Muscle layer of duodenum (tissue), 2 donors: ENCODE measurements around the gene RGS4.

Experiments
- H3K27ac ChIP-seq: one replicate; pipeline ENCODE4 v1.7.0; 2013; ENCODE audit warnings: mild to moderate bottlenecking, low read length
- H3K27me3 ChIP-seq: one replicate; pipeline ENCODE4 v1.7.0; 2013; ENCODE audit warnings: low read depth, mild to moderate bottlenecking, control low read depth, low read length
- H3K36me3 ChIP-seq, 2 donors: one replicate each; pipeline ENCODE4 v1.7.0; 2013; ENCODE audit warnings: low read length in 2 of 2, control low read depth in 1 of 2, mild to moderate bottlenecking in 1 of 2; ENCODE audit not compliant: insufficient read depth in 2 of 2, control insufficient read depth in 1 of 2
- H3K4me1 ChIP-seq, 2 donors: one replicate each; pipeline ENCODE4 v1.7.0; 2013; ENCODE audit warnings: low read length in 2 of 2, mild to moderate bottlenecking in 2 of 2, control low read depth in 1 of 2, moderate library complexity in 1 of 2; ENCODE audit not compliant: insufficient read depth in 2 of 2, control insufficient read depth in 1 of 2
- H3K4me3 ChIP-seq, 2 donors: one replicate each; pipeline ENCODE4 v1.7.0; 2013; ENCODE audit warnings: low read length in 2 of 2, low read depth in 1 of 2, mild to moderate bottlenecking in 1 of 2
- H3K9me3 ChIP-seq, 2 donors: one replicate each; pipeline ENCODE4 v1.7.0; 2013; ENCODE audit warnings: low read length in 2 of 2, control low read depth in 1 of 2, mild to moderate bottlenecking in 1 of 2; ENCODE audit not compliant: control insufficient read depth in 1 of 2
- donor health status: healthy.

The RGS4 gene

DNA sequence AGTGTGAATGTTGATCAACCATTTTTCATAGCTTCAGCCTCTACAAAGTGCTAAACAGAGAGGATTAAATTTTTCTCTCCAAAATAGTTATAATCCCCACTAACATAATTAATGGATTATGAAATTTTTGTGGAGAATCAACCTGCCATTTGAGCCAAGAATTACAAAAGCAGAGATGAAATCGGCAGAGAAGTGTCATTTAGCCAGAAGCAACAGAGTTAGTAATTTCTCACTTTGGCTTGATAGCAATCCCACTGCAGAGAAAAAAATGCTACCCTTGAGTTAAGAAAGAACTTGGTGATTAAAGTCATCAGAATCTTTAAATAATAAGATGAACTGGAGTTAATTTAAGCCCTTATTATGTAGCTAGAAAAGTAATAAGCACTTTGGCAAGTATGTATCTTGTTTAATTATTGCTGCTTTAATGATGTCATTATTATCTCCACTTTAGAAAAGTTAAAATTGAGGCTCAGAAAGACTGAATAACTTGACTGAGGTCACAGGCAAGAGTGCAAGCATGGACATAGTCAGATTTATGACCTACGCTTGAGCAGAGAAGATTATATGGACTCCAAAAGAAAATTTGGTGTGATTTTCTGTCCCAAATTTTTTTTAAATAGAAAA is 37.3 kb downstream of the RGS4 start:
- Histone ChIP-seq H3K4me3 (no peak overlapping the region), H3K27me3 (no peaks in the 10 kb centered on the region), H3K4me1 (peaks cover 0 to 23% of the 10 kb centered on the region in 2 donors), H3K36me3 (no peaks in the 10 kb centered on the region), H3K27ac (no peak overlapping the region), H3K9me3 (no peaks in the 10 kb centered on the region)

DNA sequence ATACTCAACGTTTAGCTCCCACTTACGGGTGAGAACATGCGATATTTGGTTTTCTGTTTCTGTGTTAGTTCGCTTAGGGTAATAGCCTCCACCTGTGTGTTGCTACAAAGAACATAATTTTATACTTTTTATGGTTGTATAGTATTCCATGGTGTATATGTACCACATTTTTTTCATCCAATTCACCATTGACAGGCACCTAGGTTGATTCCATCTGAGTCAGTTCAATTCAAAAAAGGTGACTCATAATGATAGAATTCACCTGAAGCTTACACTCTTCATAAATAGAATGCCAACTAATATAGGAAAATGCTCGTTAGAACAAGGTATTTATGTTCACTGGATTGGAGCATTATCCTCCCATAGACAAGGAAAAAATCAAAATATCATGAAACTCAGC is 38.5 kb downstream of the RGS4 start:
- H3K4me1 ChIP-seq, result peaks cover 0 to 23% of the 10 kb centered on the region in 2 donors
- H3K36me3 ChIP-seq, result no peaks in the 10 kb centered on the region
- no peak overlapping the region for H3K27ac ChIP-seq
- no peak overlapping the region for H3K4me3 ChIP-seq
- no peaks in the 10 kb centered on the region for H3K9me3 ChIP-seq
- H3K27me3 ChIP-seq, result no peaks in the 10 kb centered on the region

- H3K4me3 ChIP-seq, result no peak overlapping the region
- no peaks in the 10 kb centered on the region for H3K9me3 ChIP-seq
- no peaks in the 10 kb centered on the region for H3K27me3 ChIP-seq
- H3K27ac ChIP-seq, result no peak overlapping the region
- H3K4me1 ChIP-seq, result no peaks in the 10 kb centered on the region
- no peaks in the 10 kb centered on the region for H3K36me3 ChIP-seq
Observed at GRCh38 chr1:163115887-163116286, 46.7 kb downstream of the RGS4 start.

GRCh38 chr1:163119707-163120106 is 50.5 kb downstream of the RGS4 start:
- Histone ChIP-seq H3K36me3 (no peaks in the 10 kb centered on the region), H3K27me3 (no peaks in the 10 kb centered on the region), H3K27ac (no peak overlapping the region), H3K4me1 (no peaks in the 10 kb centered on the region), H3K4me3 (no peak overlapping the region), H3K9me3 (no peaks in the 10 kb centered on the region)

DNA sequence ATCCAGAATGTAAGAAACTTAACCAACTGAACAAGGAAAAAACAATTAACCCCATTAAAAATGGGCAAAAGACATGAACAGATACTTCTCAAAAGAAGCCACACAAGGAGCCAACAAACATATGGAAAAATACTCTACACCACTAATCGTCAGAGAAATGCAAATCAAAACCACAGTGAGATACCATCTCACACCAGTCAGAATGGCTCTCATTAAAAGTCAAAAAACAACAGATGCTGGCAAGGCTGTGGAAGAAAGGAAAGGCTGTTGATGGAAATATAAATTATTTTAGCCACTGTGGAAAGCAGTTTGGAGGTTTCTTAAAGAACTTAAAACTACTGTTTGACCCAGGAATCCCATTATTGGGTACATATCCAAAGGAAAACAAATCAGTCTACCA is 51.2 kb downstream of the RGS4 start:
- H3K27me3 ChIP-seq, result no peaks in the 10 kb centered on the region
- H3K27ac ChIP-seq, result no peak overlapping the region
- no peak overlapping the region for H3K4me3 ChIP-seq
- no peaks in the 10 kb centered on the region for H3K9me3 ChIP-seq
- no peaks in the 10 kb centered on the region for H3K36me3 ChIP-seq
- H3K4me1 ChIP-seq, result no peaks in the 10 kb centered on the region

DNA sequence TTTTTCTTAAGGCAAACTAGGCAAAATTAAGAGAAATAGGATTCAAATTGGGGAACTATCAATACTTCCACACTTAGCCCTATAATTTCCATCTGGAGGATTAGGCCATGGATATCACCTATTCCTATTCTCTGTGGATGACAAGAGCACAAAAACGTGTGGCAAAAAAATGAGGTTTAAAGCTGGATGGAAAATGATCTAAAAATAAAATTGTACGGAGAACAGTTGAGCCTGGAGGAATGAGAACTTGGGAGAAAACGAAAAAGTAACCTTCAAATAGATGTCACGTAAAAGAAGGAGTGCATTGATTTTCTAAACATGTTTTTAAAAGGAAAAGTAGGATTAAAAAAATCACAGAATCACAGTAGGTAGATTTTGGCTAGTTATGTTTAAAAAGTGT is 55.7 kb downstream of the RGS4 start:
- H3K27ac ChIP-seq, result no peak overlapping the region
- H3K36me3 ChIP-seq, result no peaks in the 10 kb centered on the region
- H3K27me3 ChIP-seq, result no peaks in the 10 kb centered on the region
- no peak overlapping the region for H3K4me3 ChIP-seq
- no peaks in the 10 kb centered on the region for H3K9me3 ChIP-seq
- H3K4me1 ChIP-seq, result peaks cover 0 to 9% of the 10 kb centered on the region in 2 donors
